GM06990 (cell line): ENCODE measurements around the gene DDOST.

Source experiments
- DNase-seq: peaks from one replicate; pipeline ENCODE4 v3.0.0-alpha.2; 2011; ENCODE audit not compliant: insufficient read length; ENCODE audit errors: extremely low read depth
- H3K27me3 ChIP-seq: replicated peaks from 2 replicates; pipeline ENCODE4 v1.6.0; 2011; ENCODE audit warnings: low read length; ENCODE audit not compliant: control insufficient read depth, insufficient read depth
- H3K36me3 ChIP-seq: 2 replicates; pipeline ENCODE4 v1.5.1; 2011; ENCODE audit warnings: low read length; ENCODE audit not compliant: control insufficient read depth, insufficient read depth
- H3K4me3 ChIP-seq: replicated peaks from 2 replicates; pipeline ENCODE4 v1.5.1; 2011; ENCODE audit warnings: low read depth, mild to moderate bottlenecking, control low read depth, low read length
- TF ChIP-seq, protein P1 (sequence below): IDR thresholded peaks from 2 replicates; pipeline ENCODE4 v1.5.1; 2011; ENCODE audit warnings: low read length, control low read depth, mild to moderate bottlenecking, inconsistent platforms; ENCODE audit not compliant: insufficient read depth, poor library complexity, severe bottlenecking

DDOST gene

DNA sequence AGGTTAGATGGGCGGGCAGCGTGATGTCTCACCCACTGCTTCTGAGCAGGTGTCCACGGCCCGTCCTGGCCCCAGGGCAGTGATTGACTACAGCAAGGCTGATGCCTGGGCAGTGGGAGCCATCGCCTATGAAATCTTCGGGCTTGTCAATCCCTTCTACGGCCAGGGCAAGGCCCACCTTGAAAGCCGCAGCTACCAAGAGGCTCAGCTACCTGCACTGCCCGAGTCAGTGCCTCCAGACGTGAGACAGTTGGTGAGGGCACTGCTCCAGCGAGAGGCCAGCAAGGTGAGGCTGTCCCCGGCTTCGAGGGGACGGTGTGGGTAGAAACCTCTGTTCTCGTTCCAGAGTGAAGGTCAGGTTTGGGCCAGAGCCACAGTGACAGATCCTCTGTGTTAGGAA is 12.2 kb downstream of the DDOST start:
- H3K4me3 ChIP-seq = no peak overlapping the region
- no peak for DNase-seq
- TF ChIP-seq, protein P1, sequence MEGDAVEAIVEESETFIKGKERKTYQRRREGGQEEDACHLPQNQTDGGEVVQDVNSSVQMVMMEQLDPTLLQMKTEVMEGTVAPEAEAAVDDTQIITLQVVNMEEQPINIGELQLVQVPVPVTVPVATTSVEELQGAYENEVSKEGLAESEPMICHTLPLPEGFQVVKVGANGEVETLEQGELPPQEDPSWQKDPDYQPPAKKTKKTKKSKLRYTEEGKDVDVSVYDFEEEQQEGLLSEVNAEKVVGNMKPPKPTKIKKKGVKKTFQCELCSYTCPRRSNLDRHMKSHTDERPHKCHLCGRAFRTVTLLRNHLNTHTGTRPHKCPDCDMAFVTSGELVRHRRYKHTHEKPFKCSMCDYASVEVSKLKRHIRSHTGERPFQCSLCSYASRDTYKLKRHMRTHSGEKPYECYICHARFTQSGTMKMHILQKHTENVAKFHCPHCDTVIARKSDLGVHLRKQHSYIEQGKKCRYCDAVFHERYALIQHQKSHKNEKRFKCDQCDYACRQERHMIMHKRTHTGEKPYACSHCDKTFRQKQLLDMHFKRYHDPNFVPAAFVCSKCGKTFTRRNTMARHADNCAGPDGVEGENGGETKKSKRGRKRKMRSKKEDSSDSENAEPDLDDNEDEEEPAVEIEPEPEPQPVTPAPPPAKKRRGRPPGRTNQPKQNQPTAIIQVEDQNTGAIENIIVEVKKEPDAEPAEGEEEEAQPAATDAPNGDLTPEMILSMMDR = no peak
- no peaks in the 10 kb centered on the region for H3K27me3 ChIP-seq
- peaks cover 32% of the 10 kb centered on the region for H3K36me3 ChIP-seq

GRCh38 chr1:20648438-20648837 is 12.7 kb downstream of the DDOST start:
- TF ChIP-seq, protein P1 = no peak
- Histone ChIP-seq H3K27me3 (no peaks in the 10 kb centered on the region), H3K36me3 (peaks cover 29% of the 10 kb centered on the region), H3K4me3 (no peak overlapping the region)
- no peak for DNase-seq

- no peak for DNase-seq
- no peaks in the 10 kb centered on the region for H3K27me3 ChIP-seq
- H3K4me3 ChIP-seq = no peak overlapping the region
- TF ChIP-seq, protein P1 = no peak
- peaks cover 11% of the 10 kb centered on the region for H3K36me3 ChIP-seq
Measured at GRCh38 chr1:20645414-20645813, 15.8 kb downstream of the DDOST start.

GRCh38 chr1:20644416-20644815 is 16.8 kb downstream of the DDOST start:
- no peaks in the 10 kb centered on the region for H3K27me3 ChIP-seq

GRCh38 chr1:20643080-20643479 is 18.1 kb downstream of the DDOST start:
- Histone ChIP-seq H3K36me3 (peaks cover 2% of the 10 kb centered on the region; the same call in 1 of the 2 replicates), H3K4me3 (no peak overlapping the region), H3K27me3 (no peaks in the 10 kb centered on the region)
- DNase-seq = no peak
- TF ChIP-seq, protein P1 = no peak

More at GRCh38 chr1:20644416-20644815, 16.8 kb downstream of the DDOST start:
- Histone ChIP-seq H3K4me3 (no peak overlapping the region), H3K36me3 (peaks cover 6% of the 10 kb centered on the region)
- TF ChIP-seq, protein P1 = no peak
- DNase-seq = no peak

DNA sequence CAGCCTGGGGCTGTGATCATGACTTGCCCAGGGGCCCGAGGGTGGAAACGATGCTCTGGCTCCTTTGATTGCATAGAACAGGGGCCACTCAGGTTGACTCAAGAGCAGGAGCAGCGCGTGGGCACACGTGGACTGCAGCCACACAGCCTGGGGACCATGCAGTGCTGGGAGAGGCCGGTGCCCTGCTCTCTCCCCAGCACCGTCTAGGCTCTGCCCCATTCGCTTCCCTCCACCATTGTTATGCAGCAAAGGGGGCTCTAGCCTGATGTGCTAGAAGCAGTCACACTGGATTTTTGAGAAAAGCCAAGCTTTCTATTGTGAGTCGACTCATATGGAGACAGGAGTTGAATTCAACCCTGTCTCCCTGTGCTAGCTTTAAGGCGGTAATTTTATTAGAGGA is 19.2 kb downstream of the DDOST start:
- TF ChIP-seq, protein P1 = no peak
- no peaks in the 10 kb centered on the region for H3K27me3 ChIP-seq
- no peak for DNase-seq
- no peak overlapping the region for H3K4me3 ChIP-seq
- peaks cover 2% of the 10 kb centered on the region; the same call in 1 of the 2 replicates for H3K36me3 ChIP-seq
